NCI-H82 treated with DMSO at 0.1 percent for 48 hours (cell line): ENCODE data around the gene MAST4.

ENCODE experiments used
- DNase-seq: peaks from one replicate; lab custom pipeline; 2025; ENCODE audit not compliant: unreplicated experiment; lab: John Stamatoyannopoulos, UW

The MAST4 gene

DNA sequence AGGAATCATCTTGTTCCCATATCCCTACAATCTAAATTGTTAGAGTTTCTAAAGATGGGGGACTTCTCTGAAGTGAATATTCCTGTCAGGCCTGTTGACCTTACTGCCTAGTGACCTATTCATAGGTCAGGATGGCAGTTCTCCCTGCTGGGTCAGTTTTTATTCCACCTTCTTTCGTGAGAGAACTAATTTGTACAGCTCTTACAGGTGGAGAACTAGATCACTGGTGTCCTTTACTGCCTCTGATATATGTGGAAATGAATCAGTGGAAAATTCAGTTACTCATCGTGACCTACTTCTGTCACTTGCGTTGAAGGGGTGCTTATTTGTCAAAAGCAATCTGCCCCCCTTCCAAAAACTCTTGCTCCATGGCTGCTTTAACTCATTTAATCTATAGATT lies 435.5 kb downstream of the MAST4 start:
- no peak for DNase-seq

DNA sequence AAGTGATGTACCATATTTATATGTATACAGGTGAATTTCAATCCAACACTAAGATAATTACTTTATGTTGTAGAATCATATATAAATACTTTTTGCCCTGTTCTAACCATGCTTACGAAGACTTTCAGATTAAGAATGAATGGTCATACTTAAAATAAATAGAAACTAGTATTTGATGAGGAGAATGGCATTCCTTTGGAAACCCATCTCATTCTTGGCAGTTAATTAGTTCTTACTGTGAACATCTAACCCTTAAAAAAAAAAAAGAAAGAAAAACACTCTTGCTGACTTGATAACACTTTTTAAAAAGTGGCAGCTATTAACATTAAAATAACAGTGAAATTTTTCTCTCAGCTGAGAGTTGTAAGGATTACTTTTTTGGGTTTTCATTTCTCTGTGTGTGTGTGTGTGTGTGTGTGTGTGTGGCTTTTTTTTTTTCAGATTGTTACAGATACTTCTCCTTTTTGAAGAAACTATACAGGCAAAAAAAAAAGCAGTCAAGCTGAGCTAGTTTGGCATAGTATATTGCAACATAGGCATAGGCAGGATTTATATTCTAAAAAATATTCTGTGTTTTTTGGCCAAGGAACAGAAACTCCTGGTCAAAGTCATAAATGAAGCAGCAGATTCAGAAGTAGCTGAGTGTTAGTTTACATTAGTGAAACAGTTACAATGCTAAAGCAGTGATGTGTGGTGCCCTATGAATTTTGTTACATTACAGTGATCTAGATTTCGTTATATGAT lies 436.9 kb downstream of the MAST4 start:
- no peak for DNase-seq

- DNase-seq: no peak
Observed at GRCh38 chr5:67033880-67034651, 437.9 kb downstream of the MAST4 start.

- no peak for DNase-seq
Observed at GRCh38 chr5:67035098-67035740, 439.0 kb downstream of the MAST4 start.

DNA sequence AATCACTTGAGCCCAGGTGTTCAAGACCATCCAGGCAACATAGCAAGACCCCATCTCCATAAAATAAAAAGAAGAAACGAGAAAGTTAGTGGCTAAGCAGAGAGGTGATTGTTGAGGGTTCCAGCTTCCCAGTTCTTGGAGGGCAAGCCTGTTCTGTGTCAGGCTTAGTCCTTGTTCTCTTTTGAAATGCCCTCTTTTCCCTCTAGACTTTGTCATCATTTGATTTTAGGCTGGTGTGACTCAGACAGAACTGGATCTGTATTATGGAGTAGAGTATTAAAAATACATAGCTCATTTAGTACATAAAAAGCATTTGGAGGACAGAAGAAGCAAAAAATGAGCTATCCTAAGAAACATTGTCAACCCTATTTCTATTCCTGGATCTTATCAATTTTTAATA lies 441.0 kb downstream of the MAST4 start:
- DNase-seq: no peak

- DNase-seq: no peak
Observed at GRCh38 chr5:67038817-67039603, 442.8 kb downstream of the MAST4 start.

GRCh38 chr5:67042176-67043003 lies 446.2 kb downstream of the MAST4 start:
- no peak for DNase-seq

DNA sequence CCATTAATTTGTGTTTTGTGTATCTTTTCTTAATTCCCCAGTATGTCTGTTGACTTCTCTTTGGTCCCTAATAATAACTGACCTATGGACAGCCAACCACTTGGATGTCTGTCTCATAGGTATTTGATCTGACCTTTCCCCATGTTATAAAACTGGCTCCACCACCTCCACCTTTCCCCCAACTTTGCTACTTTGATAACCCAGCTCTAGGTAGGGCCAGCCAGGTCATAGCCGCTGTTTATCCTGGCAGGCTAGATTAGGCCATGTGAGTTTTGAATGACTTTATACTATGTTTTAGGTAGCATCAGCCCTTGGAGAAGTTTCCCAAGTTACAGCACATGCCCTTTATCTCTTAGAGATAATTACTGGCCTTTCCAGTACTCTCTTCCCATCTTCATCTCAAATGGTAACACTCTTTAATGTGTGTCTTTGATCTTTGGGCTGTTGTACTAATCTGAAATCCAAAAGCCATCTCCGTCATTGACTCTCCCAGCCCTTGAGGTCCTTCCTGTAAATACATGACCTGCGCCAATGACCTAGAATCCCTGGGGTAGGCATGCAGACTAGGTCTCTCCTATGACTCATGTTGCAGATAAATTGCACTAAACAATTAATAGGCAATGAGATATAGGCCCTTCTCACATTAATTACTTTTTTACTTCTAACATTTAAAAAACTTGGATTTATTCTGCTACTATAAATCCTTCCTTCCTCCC lies 447.8 kb downstream of the MAST4 start:
- no peak for DNase-seq

GRCh38 chr5:67045816-67046740 lies 449.9 kb downstream of the MAST4 start:
- no peak for DNase-seq

DNA sequence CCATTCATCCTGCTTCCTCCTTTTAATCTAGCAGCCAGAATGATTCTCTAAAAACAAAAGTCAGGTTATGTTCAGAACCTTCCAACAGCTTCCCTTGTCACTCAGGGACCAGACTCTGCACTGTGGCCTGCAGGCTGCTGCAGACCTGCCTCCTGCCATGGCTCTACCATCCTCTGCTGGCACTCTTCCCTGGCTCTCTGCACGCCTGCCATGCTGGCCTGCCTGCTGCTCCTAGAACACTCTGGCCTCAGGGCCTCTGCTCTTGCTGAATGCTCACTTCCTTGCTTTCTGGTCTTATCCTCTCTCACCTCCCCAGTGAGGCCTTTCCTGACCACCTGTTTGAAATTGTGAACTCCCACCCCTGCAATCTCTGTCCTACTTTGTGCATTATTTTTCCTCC lies 451.0 kb downstream of the MAST4 start:
- no peak for DNase-seq

GRCh38 chr5:67047616-67048015 lies 451.4 kb downstream of the MAST4 start:
- no peak for DNase-seq

DNA sequence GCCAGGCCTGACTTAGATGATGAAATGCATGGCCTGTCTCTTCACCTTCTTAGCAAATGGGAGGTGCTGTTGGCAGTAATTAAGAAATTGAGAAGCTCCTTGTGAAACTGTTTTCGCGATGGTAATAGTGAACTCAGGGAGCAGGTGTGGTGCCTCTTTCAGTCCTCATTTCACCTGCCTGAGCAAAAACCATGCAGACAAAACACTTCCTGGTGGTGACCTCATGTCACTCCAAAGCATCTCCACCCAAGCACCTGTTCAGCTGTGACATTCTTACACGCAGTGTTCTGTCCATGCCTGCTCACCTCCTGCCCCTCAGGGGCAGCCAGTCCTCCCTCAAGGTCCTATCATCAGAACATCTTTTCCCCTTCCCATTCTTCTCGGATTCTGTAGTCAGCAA lies 453.9 kb downstream of the MAST4 start:
- DNase-seq: no peak

GRCh38 chr5:67050635-67051034 lies 454.4 kb downstream of the MAST4 start:
- no peak for DNase-seq

DNA sequence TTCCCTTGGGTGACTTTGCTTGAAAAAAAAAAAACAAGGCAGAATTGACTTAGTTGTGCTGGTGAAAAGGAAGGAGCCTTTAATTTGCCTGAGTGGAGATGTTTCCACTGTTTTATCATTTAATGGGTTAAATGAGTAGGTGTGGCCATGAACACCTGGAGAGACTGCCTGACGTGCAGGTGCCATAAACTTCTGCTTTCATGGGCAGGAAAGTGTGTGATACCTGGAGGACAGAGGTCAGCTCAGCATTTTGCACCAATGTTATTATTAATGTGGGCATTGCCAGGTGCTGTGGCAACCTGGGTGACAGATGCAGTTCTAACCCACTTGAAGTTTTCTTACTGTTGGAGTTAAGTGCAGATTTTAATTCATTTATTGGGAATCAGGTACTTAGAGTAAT lies 455.0 kb downstream of the MAST4 start:
- DNase-seq: no peak

- DNase-seq: no peak
Observed at GRCh38 chr5:67052034-67052433, 455.8 kb downstream of the MAST4 start.

- no peak for DNase-seq
Observed at GRCh38 chr5:67053229-67053628, 457.0 kb downstream of the MAST4 start.

- no peak for DNase-seq
Observed at GRCh38 chr5:67058998-67059743, 463.0 kb downstream of the MAST4 start.
